GM18520 (cell line): ENCODE data around the gene ASB2.

ENCODE experiments used
- ATAC-seq: cut with Tn5 transposase; IDR thresholded peaks from one replicate; pipeline ENCODE4 v1.9.1; 2021; ENCODE audit not compliant: unreplicated experiment

Gene ASB2

DNA sequence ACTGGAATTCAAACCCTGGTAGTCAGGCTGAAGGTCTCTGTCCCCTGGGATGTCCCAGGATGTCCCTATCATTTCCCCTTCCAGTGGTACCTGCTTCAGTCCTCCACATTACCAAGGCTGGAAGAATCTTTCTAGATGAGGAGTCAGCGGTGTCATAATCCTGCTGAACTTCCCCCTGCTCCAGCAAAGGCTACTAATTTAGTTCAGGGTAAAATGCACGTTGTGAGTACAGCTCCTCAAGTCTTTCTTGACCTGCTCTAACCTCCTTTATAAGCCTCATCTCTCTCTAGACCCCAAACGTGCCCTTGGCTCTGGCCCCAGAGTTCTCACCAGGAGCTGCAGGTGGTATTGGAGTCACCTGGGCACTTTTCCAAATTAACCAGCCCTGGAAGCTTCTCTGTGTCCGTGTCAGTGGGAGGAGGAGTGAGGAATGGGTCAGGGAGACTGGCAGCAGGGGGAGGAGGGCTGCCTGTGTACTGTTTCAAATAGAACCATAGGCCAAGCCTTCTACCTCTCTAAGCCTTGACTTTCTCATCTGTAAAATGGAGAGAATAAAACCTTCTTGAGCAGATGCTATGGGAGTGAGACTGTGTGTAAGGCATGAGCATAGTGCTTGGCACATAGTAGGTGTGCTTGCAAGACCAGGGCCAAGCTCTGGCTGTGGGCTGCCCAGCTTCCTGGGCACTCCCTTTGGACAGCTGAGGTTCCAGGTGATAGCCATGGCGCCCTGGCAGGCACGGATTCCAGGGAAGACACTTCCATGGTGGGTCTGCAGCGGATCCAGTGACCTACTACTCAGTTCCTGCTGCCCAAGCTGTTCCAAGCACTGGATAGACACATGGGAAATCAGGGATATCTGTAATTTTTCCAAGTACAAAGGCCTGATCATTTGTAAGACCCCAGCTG, 24.5 kb downstream of the ASB2 start:
- no peak for ATAC-seq

DNA sequence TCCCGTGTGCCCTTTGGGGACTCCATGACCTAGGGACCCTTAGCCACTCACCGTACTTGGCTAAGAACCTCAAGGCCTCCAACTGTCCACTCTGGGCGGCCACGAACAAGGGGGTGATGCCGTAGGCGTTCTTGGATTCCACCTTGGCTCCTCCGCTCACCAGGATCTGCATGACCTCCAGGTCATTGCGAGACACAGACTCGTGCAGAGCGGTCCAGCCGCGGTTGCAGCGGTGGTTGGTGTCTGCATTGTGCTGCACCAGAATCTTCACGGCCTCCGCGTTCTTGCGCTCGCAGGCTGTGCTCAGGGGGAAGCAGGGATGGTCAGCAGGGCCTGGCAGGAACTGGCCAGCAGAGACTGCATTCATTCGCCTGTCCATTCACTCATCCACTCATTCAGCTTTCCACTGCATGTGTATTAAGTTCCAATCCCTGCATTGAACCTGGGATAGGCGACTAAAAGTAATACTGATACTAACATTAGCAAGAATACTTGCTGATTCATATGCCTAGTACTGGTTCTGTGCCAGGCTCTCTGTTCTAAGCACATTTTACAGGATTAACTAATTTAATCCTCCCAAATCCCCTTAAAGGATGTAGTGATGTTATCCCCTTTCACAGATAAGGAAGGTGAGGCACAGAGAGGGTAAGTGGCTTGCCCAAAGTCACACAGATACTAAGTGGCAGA, 25.3 kb downstream of the ASB2 start:
- no peak for ATAC-seq

DNA sequence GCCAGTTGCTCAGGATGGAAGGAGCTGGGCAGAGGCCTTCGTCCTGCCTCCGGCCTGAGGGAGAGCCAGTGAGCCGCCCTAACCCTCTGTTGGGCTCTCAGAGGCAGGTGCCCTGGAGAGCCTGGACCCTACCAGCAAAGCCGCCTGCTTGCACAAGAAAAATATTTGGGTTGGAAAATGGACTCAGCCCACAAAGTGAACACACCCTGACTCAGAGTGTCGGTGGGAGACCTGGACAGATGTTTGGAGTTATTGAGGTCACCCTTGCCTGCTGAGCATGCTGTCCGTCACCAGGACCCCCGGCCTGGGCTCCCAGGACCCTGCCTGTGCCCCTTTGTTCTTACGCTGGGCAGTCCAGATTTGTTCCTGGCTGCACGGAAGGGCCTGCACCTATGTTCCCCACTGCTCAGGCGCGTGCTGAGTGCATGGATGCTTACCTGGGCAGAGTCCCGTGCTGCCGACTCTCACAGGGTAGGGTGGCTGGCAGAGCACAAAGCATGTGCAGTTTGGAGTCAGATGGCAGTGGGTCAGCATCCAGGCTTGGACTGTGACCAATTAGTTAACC, 26.8 kb downstream of the ASB2 start:
- no peak for ATAC-seq

DNA sequence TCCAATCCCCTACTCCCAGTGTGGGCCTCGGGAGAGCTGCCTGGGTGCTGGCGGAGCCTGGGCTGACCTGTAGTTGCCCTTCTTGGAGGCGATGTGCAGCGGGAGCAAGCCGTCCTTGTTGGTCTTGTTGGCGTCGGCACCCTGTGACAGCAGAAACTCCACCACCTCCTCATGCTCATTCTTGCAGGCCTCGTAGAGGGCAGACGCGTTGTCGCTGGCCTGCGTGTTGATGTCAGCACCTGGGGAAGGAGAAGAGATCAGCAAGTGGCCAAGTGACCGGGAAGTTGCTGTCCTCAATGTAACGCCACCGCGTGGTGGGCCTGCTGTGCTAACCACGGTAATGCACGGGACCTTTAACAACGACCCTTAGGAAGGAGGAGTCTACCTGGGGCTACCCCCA, 29.1 kb downstream of the ASB2 start:
- ATAC-seq, result no peak

DNA sequence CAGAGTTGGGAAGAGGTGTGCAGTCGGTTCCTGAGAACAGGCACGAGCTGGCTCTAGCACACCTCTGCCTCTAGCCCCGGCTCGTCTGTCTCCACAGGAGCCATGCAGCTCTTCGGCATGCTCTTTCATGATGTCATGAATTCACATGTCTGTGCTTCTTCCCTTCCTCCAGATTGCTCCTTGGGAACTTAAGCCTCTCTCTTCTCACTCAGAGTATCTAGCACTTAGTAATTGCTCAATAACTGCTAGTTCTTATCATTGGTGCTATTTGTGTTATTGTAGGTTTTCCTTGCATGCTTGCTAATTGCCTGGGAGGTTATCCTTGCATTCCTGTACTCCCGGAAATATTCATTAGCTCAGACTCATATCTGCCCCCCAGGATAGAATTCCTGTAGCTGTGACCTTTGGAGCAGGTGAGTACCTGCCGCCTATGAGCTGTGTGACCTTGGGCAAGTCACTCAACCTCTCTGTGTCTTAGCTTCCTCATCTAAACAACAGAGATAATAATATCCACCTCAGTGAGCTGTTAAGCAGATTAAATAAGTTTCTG, 29.8 kb downstream of the ASB2 start:
- no peak for ATAC-seq

DNA sequence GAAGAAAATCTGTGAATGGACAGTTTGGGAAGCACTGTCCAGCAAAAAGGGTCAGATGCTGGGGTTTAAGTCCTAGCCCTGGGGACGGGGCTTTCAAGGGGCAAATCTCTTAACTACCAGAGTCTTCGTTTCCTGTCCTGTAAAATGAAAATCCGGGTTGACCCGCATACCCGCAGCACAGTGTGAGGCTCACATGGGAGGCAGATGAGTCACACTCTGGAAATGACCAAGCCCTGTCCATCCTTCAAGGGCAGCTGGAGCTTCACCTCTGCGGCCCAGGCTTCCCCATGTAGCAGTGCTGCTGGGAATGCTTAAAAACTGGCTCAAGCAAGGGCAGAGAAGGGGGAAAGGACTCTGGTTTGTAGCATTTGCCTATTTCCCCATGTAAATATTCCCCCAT, 30.3 kb downstream of the ASB2 start:
- ATAC-seq, result no peak

DNA sequence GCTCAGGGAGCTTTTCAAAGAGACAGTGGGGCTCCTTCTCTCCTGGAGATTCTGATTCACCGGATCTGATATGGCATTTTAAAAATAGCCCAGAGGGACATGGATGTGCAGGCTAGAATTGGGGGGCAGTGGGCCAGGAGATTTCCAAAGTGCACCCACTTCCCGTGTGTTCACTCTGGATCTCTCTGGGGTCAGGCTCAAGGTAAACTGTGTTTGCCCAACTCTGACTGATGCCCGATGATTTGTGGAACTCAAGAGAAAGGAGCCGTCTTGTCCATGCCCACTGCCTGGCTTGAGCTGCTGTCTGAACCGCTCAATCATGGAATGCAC, 31.3 kb downstream of the ASB2 start:
- no peak for ATAC-seq

DNA sequence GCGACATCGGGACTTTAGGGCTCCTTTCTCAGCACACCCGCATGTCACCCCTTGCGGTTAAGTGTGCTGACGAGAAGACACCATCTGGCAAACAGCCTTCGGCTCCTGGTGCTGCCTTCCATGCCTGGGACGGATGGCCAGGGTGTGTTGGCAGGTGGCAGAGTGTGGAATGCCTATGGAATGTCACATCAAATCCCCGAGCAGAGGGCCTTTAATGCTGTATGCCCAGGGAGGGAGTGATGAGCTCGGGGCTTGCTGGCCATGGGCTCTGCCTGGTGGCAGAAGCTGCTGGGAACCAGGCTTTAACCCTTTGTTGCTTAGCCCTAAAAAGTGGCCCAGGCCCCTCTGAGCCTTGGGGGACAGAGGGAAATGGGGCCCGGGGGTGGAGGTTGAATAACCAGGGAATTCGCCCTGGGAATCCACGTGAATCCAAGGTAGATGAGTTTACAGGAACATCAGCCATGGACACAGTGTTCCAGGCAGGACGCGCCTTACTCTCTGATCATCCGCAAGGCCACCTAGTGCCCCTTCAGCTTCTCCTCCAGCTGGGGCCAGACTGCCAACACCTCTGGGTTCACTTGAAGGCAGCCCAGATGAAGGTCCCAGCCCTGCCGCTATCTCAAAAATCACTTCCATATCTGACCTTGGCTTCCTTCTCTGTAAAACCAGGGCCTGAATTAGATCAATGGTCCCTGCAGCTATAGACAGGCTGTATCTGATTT, 31.9 kb downstream of the ASB2 start:
- no peak for ATAC-seq

DNA sequence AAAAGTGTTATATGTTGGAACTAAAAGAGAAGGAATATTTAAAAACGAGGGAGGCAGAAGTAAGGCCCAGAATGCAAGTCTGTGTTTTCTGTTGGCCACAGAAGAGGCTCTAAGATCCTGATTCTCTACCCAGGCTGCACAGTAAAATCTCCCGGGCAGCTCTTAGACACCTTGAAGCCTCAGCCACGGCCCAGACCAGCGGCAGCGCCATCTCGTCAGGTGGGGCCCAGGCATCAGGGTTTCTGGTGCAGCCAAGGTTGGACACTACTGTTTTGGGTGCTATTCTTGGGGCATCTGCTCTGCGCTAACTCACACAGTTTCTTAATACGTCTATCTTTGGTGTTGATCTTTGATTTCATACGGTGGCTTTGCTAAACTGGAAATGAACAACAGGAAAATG, 32.4 kb downstream of the ASB2 start:
- ATAC-seq, result no peak

DNA sequence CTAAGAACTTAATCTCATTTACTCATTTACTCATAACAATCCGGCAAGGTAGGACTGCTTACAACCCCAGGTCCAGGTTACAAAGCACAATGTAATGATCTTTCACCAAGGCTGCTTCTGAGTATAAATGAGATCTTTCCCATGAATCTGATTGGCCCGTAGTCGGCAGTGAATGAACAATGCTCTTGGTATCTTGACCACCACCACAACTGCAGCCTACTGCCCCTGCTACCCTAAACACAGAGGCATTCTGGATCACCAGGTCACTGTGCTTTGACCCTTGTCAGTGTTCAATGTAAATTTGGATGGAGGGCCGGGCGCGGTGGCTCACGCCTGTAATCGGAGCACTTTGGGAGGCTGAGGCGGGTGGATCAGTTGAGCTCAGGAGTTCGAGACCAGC, 33.3 kb downstream of the ASB2 start:
- ATAC-seq, result no peak

DNA sequence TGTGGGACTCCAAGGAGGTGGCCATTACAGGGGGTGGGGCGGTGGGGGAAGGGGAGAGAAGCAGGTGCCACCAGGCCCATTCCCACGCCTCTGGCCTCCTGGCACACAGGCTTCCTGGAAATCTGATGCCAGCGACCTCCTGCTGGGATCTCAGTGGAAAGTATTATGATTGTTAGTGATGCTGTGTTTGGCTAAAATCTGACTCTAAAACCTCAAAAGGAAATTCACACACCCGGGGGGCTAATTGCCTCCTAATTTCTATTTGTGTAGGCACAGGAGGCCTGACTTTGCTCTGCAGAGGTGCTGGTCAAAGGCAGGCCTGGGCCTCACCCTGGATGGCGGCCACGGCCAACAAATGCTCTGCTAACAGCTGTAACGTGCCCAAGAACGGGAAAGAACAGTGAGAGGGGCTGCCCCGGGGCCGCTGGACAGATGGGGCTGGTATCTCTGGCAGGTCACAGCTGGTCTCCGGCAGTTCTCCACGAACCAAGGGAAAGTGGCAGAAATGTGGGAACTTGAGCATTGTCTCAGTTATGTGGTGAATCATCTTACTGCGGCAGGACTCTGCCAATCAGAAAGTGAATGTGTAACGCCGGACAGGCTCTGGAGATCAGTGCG, 35.0 kb downstream of the ASB2 start:
- ATAC-seq, result no peak

DNA sequence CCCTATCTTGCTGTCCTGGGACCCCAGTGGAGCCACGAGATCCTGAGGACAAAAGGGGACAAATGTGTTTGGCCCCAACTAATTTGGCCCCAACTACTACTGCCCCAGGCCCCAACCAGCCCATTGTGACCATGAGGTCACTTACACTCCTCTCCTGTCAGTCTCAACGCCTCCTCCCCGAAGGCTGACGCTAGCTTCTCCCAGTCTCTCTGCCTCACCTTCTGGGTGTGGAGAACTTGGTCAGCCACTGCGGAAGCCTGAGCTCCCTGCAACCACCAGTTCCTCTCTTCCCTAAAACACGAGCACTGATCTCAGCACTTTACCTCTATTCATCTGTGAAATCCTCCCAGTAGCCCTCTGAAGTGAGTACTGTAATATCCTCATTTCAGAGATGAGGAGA, 35.9 kb downstream of the ASB2 start:
- ATAC-seq, result no peak

DNA sequence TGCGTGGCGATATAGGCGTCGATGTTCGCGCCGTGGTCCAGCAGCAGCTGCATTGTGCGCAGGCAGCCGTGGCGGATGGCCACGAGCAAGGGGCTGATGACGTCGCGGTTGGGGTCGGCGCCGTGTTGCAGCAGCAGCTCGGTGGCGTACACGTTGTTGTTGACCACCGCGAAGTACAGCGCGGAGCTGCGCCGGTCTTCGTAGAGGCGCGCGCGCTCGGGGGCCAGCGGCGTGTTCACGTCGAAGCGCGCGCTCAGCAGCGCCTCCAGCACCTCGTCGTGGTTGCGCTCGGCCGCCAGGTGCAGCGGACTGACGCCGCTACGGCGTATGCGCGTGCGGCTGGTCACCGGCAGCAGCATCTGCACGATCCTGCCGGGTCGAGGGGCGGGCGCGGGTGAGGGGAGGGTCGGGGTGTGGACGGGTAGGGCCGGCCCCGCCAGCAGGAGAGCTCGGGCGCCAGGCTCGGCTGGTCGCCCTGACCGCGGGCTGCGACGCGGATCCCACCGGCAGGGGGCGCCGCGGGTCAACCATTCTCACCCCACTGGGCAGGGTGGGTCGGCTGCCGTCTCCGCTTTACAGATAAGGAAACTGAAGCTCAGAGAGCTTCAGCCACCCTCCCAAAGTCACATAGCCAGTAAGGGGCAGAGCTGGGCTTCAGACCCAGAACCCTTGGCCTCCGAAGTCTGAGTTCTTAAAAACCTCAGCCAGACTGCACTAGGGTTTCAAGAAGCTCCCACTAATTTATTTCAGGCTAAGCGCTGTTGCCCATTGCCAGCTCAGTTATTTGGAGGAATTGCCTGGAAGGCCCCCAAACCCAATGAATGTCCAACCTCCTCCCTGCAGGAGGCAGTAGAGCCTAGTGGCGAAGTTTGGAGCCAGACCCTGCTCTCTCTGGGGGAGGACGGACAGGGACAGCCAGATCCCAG, 36.8 kb downstream of the ASB2 start:
- peak; percentile 90 for ATAC-seq

DNA sequence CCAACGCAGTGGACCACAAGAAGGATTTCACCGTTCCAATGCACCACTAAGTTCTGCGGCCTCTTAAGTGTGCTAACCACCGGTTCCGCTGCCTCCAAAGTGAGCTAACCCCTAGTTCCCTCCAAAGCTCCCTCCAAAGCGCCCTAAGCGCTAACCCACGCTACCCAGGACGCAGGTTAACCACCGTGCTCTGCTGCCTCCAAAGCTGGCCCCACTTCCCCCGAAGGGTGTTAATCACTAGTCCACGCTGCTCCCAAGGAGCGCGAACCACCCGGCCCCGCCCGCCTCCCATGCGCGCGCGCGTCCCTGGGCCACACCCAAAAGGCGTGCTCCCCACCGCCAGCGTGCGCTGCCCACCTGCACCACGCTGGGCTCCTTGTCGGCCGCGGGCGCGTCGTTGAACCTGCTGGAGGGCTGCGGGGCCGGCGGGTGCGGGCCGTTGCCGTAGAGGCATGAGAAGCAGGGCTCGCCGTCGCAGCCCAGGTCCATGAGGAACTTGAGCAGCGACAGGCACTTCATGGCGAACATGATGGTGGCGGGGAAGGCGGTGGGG, 37.5 kb downstream of the ASB2 start:
- no peak for ATAC-seq

DNA sequence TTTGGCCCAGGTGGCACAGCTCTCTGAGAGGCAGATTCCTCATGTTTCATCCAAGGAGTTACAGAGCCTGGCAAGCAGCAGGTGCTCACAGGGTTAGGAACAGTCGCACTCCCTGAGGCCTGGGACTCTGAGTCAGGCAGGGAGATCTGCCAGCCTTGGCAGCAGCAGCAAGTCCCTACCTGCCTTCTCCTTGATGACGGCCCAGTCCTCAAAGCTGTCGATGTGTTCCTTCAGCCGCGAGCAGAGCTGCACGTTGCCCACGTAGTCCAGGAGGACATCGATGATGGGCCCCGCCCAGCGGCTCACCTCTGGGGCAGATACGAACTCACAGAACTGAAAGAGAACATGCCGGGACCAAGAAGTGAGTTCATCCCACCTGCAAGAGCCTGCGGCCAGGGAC, 38.9 kb downstream of the ASB2 start:
- no peak for ATAC-seq

DNA sequence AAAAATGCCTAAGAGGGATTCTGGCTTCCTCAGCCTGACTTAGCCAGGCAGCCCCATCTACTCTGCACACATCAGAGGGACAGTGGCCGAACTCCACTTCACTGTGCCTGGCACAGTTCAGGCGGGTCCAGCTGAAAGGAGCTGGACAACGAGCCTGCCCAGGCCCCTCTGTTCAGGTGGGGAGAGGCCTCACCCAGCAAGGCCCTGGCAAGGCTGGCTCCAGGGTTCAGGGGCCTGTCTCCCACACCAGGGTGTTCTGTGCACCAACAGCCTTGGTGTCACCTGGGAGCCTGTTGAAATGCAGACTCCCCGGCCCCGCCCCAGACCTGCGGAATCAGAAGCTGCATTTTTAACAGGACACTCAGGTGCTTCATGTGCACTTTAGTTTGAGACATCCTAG, 39.4 kb downstream of the ASB2 start:
- ATAC-seq, result no peak

DNA sequence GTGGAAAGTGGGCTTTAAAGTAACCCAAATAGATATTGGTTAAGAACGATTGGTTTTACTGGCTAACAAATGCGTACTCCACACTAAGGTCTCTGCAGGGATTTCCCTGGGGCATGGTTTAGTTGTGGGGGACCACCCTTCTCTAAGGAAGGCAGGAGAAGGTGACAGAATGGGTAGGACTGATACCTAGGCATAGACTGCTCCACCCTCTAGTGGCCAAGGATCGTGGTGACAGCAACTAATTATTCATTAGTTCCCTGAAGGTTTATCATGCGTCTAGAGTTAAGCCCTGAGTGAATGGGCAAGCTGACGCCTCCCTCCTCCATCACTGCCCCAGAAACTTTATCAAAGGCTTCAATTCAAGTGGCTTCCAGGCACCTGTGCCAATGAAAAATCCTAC, 40.1 kb downstream of the ASB2 start:
- ATAC-seq, result no peak

DNA sequence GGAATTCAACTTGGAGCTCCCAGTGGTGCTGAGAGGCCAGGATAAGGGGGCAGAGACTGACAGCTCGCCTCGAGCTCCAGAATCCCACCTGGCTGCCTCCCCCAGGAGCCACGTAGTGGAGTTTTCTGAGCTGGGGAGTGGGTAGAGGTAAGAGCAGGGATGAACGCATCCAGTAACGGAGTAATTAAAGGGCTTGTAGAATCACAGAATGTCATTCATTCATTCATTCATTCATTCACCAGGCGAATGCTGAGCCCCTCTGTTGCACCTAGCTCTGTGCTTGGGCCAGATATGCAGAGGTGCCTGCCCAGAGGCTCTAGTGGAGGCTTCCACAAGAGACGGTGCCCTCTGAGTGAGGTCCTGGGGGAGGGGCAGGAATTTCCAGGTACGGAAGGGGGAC, 41.2 kb downstream of the ASB2 start:
- ATAC-seq, result no peak

DNA sequence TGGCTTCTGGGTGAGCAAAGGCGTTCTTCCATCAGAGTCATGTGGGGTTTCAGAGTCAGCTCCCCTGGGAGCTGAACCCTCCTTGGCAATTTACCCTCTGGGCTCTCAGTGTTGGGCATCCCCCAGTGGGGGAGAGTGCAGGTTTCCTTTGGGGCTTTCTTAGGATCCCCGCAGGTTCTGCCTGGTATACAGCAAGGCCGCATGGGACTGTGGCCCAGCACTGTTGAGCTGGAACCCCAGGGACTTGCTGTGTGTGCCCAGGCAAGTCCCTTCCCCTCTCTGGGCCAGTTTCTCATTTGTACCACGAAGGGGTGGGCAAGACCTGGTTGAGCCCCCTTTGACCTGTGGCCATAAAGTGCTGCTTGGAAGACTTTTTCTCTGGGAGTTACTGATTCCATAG, 43.7 kb downstream of the ASB2 start:
- no peak for ATAC-seq

DNA sequence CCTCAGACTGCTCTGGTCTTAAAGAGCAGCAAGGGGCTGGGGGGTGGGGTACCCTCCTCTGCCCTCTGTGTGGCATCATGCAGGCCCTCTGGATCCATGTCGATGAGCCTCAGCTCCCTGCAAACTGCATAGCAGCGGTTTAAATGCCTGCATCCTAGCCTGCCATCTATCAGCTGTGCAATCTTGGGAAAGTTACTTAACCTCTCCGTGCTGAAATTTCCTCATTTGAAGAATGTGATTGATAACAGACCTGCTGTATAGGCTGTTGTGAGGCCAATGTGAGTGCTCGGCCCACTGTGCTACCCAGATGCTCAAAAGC, 45.4 kb downstream of the ASB2 start:
- no peak for ATAC-seq
